PC-3 (cell line): ENCODE measurements around the gene GYPC.

ENCODE experiments used
- CTCF ChIP-seq: fragments of 300-600 bp; sonication (generic); conservative IDR thresholded peaks from 2 replicates; pipeline ENCODE4 v1.5.1; 2017; ENCODE audit warnings: antibody characterized with exemption, low read depth, mild to moderate bottlenecking, low read length
- EZH2 ChIP-seq: fragments of 300-600 bp; sonication (generic); IDR thresholded peaks from one replicate; pipeline ENCODE4 v1.6.1; 2017; ENCODE audit warnings: antibody characterized with exemption, mild to moderate bottlenecking, low read length; ENCODE audit not compliant: unreplicated experiment
- EZH2phosphoT487 ChIP-seq: fragments of 300-600 bp; sonication (generic); IDR thresholded peaks from 2 replicates; pipeline ENCODE4 v1.6.1; 2018; ENCODE audit warnings: mild to moderate bottlenecking, antibody characterized with exemption, low read length, borderline replicate concordance

DNA sequence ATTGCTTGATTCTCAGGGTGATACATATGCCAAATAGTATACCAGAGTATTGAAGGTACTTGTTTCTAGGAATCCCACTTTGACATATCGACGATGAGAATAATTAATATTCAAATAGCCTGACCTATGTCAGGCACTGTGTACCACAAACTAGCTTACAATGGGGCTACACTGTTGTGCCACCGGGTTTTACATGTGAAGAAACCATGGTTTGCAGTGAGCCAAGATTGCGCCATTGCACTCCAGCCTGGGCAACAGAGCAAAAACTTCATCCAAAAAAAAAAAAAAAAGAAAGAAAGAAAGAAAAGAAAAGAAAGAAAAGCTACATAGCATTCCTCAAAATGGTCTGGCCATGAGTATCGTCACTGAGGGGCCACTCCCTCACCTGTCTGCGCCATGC, 25.5 kb downstream of the GYPC start:
- TF ChIP-seq CTCF (no peak), EZH2phosphoT487 (no peak), EZH2 (no peak)
